Measurements from ENCODE around the gene DCLK2.

DNA sequence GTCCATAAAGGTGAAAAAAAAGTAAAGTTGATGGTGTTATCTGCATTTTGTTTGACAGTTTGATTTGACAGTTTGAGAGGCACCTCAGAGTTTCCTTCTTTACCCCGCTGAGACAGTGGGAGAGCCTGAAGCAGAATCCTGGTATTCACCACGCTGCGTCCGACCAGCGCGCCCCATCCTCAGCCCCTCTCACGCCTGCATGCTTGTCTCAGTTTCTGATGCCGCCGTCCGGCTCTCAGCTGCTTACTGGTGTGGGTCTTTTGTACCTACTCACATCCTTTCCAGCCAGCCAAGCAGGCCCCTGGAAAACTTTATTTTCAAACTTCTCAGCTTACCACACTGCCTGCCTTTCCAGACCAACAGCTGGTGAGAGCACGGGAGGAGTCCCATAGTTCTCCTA lies 175.2 kb downstream of the DCLK2 start:
- TF ChIP-seq CTCF (IDR thresholded peaks at IDR 0.05) (no peak), POLR2A (IDR thresholded peaks at IDR 0.05) (no peak)
